ENCODE measurements around the gene MYH7B.

MYH7B gene

DNA sequence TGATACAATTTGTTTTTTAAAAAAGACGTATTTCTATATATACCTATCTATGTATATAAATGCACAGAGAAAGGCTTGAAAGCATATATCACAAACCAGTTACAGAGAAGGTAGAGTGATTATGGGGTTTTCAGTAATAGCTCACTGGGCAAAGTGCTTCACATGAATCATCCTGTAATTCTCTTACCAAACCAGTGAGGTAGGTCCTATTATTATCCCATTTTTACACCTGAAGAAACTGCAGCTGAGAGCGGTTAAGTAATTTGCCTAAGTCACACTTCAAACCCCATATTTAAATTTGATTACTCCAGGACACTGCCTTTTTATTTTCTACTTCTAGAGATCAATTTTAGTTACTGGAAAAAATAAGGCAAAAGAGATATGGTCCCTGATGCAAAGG lies 4.4 kb upstream of the MYH7B start:
- no peak overlapping the region for H3K4me3 ChIP-seq (ENCODE audit: low read depth, low read length)
- no peak for DNase-seq (ENCODE audit: low read depth)
- TF ChIP-seq CTCF (conservative IDR thresholded peaks at IDR 0.05; ENCODE audit: low read depth, low read length): no peak

DNA sequence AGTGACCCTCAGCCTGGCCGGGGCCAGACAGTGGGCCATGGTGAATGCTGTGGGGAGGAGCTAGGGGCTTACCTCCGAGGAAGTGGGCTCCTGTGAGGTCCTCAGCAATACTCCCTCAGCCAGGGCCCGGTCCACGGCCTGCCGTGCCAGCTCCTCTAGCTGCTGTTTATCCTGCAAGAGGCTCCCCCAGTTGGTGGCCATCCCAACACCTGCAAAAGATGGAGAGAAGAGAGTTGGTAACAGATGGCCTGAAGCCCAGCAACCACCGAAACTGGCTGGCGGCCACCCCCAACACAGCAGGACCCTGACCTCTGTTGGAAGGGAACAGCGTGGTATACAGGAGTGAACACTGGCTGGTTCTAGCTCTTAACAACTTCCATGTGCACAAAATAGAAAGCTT lies 4.0 kb upstream of the MYH7B start:
- TF ChIP-seq CTCF (conservative IDR thresholded peaks at IDR 0.05; ENCODE audit: low read depth, low read length): no peak
- no peak overlapping the region for H3K4me3 ChIP-seq (ENCODE audit: low read depth, low read length)
- DNase-seq (ENCODE audit: low read depth): peak; percentile 52

DNA sequence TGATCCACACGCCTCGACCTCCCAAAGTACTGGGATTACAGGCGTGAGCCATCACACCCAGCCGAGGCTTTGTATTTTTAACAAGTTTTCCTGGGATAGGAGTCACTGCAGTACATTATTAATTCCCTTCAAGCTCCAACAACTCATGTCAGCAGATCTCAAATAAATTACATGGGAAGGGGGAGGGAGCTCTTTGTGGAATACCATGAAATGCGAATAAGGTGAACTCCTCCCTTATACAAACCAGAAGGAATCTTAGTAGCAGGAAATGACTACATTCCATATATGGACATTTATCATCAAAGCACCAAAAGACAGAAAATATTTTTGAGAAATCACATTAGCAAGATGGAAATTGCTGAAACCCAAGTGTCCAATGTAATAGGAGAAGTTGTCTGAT lies 3.0 kb upstream of the MYH7B start:
- no peak overlapping the region for H3K4me3 ChIP-seq (ENCODE audit: low read depth, low read length)
- DNase-seq (ENCODE audit: low read depth): peak; percentile 38
- no peak for TF ChIP-seq CTCF (conservative IDR thresholded peaks at IDR 0.05; ENCODE audit: low read depth, low read length)

- no peak overlapping the region for H3K4me3 ChIP-seq (ENCODE audit: low read depth, low read length)
- no peak for TF ChIP-seq CTCF (conservative IDR thresholded peaks at IDR 0.05; ENCODE audit: low read depth, low read length)
- no peak for DNase-seq (ENCODE audit: low read depth)
Measured at GRCh38 chr20:34953960-34954359, 1.7 kb upstream of the MYH7B start.

DNA sequence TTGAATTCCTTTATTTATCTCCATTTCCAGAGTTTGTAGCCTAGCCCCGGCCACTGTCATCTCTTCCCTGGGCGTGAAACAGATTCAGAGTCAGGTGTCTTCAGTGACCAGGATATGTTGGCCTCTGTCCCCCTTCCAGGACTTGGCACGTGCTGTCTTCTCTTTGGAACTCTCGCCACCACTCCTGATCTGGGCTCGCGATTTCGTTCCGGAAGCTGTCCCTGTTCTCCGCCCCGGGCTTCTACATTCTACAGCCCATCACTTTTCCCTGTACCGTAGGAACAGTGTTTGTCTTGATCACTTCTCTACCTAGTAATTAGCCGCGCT lies 801 bp upstream of the MYH7B start:
- DNase-seq (ENCODE audit: low read depth): peak; percentile 30
- no peak for TF ChIP-seq CTCF (conservative IDR thresholded peaks at IDR 0.05; ENCODE audit: low read depth, low read length)
- peak overlapping the region; percentile 84 for H3K4me3 ChIP-seq (ENCODE audit: low read depth, low read length)

GRCh38 chr20:34956041-34956458 lies 382 bp downstream of the MYH7B start:
- DNase-seq (ENCODE audit: low read depth): no peak
- TF ChIP-seq CTCF (conservative IDR thresholded peaks at IDR 0.05; ENCODE audit: low read depth, low read length): no peak
- peak overlapping the region; percentile 84 for H3K4me3 ChIP-seq (ENCODE audit: low read depth, low read length)

DNA sequence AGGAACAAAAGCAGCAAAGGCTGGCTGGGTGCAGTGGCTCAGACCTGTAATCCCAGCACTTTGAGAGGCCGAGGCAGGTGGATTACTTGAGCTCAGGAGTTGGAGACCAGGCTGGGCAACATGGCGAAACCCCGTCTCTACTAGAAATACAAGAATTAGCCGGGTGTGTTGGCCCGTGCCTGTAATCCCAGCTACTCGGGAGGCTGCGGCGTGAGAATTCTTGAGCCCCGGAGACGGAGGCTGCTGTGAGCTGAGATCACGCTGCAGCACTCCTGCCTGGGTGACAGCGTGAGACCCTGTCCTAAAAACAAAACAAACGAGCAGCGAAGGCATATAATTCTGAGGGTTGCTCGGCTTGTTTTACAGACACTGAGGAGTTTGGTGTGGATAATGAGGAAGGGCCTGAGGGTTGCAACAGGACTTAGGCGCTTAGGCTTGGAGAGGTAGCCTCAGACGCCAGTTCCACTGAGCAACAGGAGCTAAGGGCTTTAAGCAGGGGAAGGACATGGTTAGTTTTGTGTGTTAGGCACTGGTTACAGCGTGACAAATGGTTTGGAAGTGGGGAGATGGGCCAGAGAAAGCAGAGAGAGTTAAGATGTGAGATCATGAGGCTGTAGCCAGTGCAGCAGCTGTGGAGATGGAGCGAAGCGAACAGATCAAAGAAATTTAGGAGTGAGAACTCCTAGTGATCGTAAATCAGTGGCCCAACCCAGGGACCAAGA lies 1.2 kb downstream of the MYH7B start:
- no peak for DNase-seq (ENCODE audit: low read depth)
- TF ChIP-seq CTCF (conservative IDR thresholded peaks at IDR 0.05; ENCODE audit: low read depth, low read length): no peak
- no peak overlapping the region for H3K4me3 ChIP-seq (ENCODE audit: low read depth, low read length)
